ENCODE measurements around the gene FBLN1.

The FBLN1 gene

DNA sequence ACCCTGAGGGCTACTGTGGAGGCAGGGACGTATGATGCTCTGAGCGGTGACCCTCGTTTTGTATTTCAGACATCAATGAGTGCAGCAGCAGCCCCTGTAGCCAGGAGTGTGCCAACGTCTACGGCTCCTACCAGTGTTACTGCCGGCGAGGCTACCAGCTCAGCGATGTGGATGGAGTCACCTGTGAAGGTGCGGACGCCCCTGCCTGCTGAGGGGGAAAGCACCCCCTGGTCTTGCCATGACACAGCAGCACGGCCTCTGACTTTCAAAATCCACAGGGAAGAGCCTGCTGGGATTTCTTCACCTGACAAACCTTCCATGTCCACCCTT lies 44.3 kb downstream of the FBLN1 start:
- H3K9me3 ChIP-seq (ENCODE audit: control insufficient read depth, insufficient read depth, low read depth, low read length) = no peaks in the 10 kb centered on the region
- CTCF ChIA-PET = no interaction called here
- TF ChIP-seq ZNF19 (tag by site-specific recombination; IDR thresholded peaks at IDR 0.05; ENCODE audit: low read depth) (no peak), ZNF132 (tag by site-specific recombination; IDR thresholded peaks at IDR 0.05; ENCODE audit: borderline replicate concordance) (no peak), ZNF24 (tag by site-specific recombination; IDR thresholded peaks at IDR 0.05) (no peak), ZNF510 (tag by site-specific recombination; IDR thresholded peaks at IDR 0.05; ENCODE audit: insufficient replicate concordance) (no peak), SP3 (tag by site-specific recombination; IDR thresholded peaks at IDR 0.05) (no peak), YY1 (tag by site-specific recombination; IDR thresholded peaks at IDR 0.05) (no peak), ZNF214 (tag by site-specific recombination; IDR thresholded peaks at IDR 0.05; ENCODE audit: borderline replicate concordance) (no peak), ZNF777 (tag by site-specific recombination; IDR thresholded peaks at IDR 0.05; ENCODE audit: borderline replicate concordance) (no peak), WT1 (tag by site-specific recombination; IDR thresholded peaks at IDR 0.05) (no peak), ZNF558 (tag by site-specific recombination; IDR thresholded peaks at IDR 0.05) (no peak), ZNF600 (tag by site-specific recombination; IDR thresholded peaks at IDR 0.05) (no peak)
- TF ChIP-seq, protein P1, sequence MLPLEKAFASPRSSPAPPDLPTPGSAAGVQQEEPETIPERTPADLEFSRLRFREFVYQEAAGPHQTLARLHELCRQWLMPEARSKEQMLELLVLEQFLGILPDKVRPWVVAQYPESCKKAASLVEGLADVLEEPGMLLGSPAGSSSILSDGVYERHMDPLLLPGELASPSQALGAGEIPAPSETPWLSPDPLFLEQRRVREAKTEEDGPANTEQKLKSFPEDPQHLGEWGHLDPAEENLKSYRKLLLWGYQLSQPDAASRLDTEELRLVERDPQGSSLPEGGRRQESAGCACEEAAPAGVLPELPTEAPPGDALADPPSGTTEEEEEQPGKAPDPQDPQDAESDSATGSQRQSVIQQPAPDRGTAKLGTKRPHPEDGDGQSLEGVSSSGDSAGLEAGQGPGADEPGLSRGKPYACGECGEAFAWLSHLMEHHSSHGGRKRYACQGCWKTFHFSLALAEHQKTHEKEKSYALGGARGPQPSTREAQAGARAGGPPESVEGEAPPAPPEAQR (tag by site-specific recombination; IDR thresholded peaks at IDR 0.05) = no peak
- no peak overlapping the region for H3K4me3 ChIP-seq (ENCODE audit: low read depth, low read length)
- peaks cover 3 to 97% of the 10 kb centered on the region in 2 experiments; a peak in 2 of 3 replicates for H3K36me3 ChIP-seq (ENCODE audit: control insufficient read depth in 2 of 2, insufficient read depth in 1 of 2, low read length in 2 of 2)
- H3K4me1 ChIP-seq (ENCODE audit: control insufficient read depth, insufficient read depth, low read length) = no peaks in the 10 kb centered on the region
- POLR2A ChIA-PET = no interaction called here
- H3K27ac ChIP-seq (ENCODE audit: extremely low read depth, low read depth, low read length) = no peak overlapping the region

DNA sequence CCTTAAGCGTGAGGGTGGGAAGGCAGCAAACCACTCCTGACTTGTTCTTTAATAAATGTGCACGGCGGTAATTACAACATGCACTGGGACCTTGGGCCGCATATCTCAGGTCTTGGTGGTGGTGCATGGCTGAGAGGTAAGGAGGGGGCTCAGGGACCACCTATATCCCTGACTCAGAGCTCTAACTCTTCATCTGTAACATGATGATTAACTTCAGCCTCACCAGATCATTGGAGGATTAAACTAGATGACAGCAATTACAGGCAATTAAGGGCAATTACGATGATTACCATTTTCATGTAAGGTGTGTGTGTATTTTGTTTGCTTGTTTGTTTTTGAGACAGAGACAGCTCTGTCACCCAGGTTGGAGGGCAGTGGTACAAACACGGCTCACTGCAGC lies 45.0 kb downstream of the FBLN1 start:
- Histone ChIP-seq H3K27ac (ENCODE audit: extremely low read depth, low read depth, low read length) (no peak overlapping the region), H3K4me1 (ENCODE audit: control insufficient read depth, insufficient read depth, low read length) (no peaks in the 10 kb centered on the region), H3K9me3 (ENCODE audit: control insufficient read depth, insufficient read depth, low read depth, low read length) (no peaks in the 10 kb centered on the region), H3K36me3 (ENCODE audit: control insufficient read depth in 2 of 2, insufficient read depth in 1 of 2, low read length in 2 of 2) (peaks cover 3 to 96% of the 10 kb centered on the region in 2 experiments; a peak in 2 of 3 replicates), H3K4me3 (ENCODE audit: low read depth, low read length) (no peak overlapping the region)
- TF ChIP-seq SP7 (tag by site-specific recombination; IDR thresholded peaks at IDR 0.05) (no peak), ZNF654 (tag by site-specific recombination; IDR thresholded peaks at IDR 0.05; ENCODE audit: low read depth) (no peak), ZSCAN23 (tag by site-specific recombination; IDR thresholded peaks at IDR 0.05) (no peak)
- TF ChIP-seq, protein P2, sequence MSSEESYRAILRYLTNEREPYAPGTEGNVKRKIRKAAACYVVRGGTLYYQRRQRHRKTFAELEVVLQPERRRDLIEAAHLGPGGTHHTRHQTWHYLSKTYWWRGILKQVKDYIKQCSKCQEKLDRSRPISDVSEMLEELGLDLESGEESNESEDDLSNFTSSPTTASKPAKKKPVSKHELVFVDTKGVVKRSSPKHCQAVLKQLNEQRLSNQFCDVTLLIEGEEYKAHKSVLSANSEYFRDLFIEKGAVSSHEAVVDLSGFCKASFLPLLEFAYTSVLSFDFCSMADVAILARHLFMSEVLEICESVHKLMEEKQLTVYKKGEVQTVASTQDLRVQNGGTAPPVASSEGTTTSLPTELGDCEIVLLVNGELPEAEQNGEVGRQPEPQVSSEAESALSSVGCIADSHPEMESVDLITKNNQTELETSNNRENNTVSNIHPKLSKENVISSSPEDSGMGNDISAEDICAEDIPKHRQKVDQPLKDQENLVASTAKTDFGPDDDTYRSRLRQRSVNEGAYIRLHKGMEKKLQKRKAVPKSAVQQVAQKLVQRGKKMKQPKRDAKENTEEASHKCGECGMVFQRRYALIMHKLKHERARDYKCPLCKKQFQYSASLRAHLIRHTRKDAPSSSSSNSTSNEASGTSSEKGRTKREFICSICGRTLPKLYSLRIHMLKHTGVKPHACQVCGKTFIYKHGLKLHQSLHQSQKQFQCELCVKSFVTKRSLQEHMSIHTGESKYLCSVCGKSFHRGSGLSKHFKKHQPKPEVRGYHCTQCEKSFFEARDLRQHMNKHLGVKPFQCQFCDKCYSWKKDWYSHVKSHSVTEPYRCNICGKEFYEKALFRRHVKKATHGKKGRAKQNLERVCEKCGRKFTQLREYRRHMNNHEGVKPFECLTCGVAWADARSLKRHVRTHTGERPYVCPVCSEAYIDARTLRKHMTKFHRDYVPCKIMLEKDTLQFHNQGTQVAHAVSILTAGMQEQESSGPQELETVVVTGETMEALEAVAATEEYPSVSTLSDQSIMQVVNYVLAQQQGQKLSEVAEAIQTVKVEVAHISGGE (tag by site-specific recombination; conservative IDR thresholded peaks at IDR 0.05; ENCODE audit: low read depth) = no peak
- TF ChIP-seq, protein P3, sequence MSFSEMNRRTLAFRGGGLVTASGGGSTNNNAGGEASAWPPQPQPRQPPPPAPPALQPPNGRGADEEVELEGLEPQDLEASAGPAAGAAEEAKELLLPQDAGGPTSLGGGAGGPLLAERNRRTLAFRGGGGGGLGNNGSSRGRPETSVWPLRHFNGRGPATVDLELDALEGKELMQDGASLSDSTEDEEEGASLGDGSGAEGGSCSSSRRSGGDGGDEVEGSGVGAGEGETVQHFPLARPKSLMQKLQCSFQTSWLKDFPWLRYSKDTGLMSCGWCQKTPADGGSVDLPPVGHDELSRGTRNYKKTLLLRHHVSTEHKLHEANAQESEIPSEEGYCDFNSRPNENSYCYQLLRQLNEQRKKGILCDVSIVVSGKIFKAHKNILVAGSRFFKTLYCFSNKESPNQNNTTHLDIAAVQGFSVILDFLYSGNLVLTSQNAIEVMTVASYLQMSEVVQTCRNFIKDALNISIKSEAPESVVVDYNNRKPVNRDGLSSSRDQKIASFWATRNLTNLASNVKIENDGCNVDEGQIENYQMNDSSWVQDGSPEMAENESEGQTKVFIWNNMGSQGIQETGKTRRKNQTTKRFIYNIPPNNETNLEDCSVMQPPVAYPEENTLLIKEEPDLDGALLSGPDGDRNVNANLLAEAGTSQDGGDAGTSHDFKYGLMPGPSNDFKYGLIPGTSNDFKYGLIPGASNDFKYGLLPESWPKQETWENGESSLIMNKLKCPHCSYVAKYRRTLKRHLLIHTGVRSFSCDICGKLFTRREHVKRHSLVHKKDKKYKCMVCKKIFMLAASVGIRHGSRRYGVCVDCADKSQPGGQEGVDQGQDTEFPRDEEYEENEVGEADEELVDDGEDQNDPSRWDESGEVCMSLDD (tag by site-specific recombination; IDR thresholded peaks at IDR 0.05) = no peak
- ChIA-PET CTCF (interaction anchor here (0.5 to 2.3 kb wide), 2 partner anchors 22 to 23 kb away, joined by 3 to 7 read pairs; no protein-coding TSS in a partner anchor), POLR2A (interaction anchor here (0.5 kb wide), 1 partner anchor 317 kb away, joined by 3 read pairs; no protein-coding TSS in a partner anchor)

All from HEK293 (cell line).